ENCODE measurements around the gene CCM2. TPM values are rescaled to one million over a fixed set of nuclear protein-coding genes. Genes with fewer than 3 reads are reported as not detected.
A peak's percentile ranks its signal among the peaks of the same experiment; 100 is the strongest.
"Not testable (repeated sequence)": the region's sequence is repeated elsewhere in the genome, so short reads cannot be mapped to it uniquely, and the experiment has no call there.

Gene CCM2
- total and polyA plus RNA-seq, 7 donors: 33.3 to 110 (median 49.9) TPM

DNA sequence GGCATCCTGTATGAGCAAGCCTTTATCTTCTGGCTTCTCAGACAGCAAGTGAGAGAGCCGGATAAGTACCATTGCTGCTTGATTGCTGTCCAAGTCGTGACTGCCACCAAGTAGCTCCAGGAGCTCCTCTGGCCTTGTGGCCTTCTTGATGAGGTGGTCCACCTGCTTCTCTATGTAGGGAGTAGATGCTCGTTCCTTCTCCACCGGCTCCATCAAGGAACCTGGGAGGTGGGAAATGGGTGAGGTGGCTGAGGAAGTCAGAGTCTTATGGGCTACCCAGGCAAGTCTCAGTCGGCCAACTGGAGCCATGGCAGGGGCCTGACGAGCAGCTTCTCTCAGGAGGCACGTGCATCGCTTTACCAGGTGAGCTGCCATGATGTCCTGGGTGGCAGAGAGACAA, 108.9 kb downstream of the CCM2 start:
- DNase-seq (peak in 1 of 2 donors; percentile 25), ATAC-seq (no peak)
- peaks cover 18 to 55% of the 10 kb centered on the region in 2 donors for H3K36me3 ChIP-seq (ENCODE audit: insufficient read depth in 1 of 2, low read depth in 1 of 2)
- intact Hi-C loops (cut with DNase I): no loop called here
- H3K27ac ChIP-seq: no peak overlapping the region
- TF ChIP-seq, protein P1, sequence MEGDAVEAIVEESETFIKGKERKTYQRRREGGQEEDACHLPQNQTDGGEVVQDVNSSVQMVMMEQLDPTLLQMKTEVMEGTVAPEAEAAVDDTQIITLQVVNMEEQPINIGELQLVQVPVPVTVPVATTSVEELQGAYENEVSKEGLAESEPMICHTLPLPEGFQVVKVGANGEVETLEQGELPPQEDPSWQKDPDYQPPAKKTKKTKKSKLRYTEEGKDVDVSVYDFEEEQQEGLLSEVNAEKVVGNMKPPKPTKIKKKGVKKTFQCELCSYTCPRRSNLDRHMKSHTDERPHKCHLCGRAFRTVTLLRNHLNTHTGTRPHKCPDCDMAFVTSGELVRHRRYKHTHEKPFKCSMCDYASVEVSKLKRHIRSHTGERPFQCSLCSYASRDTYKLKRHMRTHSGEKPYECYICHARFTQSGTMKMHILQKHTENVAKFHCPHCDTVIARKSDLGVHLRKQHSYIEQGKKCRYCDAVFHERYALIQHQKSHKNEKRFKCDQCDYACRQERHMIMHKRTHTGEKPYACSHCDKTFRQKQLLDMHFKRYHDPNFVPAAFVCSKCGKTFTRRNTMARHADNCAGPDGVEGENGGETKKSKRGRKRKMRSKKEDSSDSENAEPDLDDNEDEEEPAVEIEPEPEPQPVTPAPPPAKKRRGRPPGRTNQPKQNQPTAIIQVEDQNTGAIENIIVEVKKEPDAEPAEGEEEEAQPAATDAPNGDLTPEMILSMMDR (IDR thresholded peaks at IDR 0.05): no peak
- 66 to 82% (median 82%) methylated on average over 8 of the region's 8 CpGs for WGBS, 3 donors
- H3K9me3 ChIP-seq: no peaks in the 10 kb centered on the region
- H3K4me1 ChIP-seq: peaks cover 26% of the 10 kb centered on the region
- no peaks in the 10 kb centered on the region for H3K27me3 ChIP-seq (ENCODE audit: insufficient read depth in 3 of 3, low read length in 2 of 3)
- peak overlapping the region; percentile 28 for H3K4me3 ChIP-seq

DNA sequence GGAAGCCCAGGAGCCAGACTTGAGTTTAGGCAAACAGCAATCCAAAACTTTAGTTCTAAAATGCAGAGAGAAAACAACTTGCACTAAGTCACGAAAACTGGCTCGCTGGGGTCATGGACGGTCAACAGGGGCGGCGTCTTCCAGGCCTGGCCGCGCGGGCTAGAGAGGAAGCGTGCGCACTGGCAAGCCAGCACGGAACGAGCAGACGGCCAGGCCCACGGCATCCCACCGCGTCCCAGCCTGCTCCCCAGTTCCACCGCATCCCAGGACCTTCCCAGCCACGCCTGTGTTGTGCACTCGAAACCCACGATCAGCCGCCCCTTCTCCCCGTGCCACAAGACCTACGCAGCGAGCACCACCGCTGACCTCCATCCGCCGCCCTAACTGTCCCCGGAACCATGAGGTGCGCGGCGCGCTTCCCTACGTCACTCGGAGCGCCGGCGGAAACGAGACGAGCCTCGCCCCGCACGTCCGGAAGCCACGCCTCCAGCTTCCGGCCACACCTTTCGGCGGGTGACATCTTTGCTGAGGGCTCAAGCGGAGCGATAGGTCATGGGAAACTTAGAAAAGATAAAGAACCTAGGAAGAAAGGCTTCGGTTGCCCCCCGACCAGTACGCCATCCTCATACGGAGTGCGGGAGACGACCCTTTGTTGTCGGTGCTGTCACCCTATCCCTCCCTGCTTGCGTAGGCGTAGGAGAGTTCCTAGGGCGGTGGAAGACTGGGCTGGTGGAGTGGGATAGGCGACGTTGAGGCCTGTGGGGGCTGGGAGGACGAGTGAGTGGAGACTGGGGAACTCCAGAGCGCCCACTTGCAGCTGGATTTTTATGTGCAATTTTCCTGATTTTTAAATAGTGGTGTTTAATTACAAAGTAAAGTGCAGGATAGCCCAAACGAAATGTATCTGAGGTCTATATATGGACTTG, 111.6 kb downstream of the CCM2 start, which contains the start of gene TBRG4:
TBRG4 (minus strand) TSS at position 400 of the 926 bp plus-strand sequence. CDS start 2,460 bp downstream, outside the sequence.
- DNase-seq (peak; percentile 97 to 98), ATAC-seq (peak; percentile 99)
- Histone ChIP-seq H3K4me3 (peak within 1 kb of the TSS; percentile 90), H3K27me3 (ENCODE audit: insufficient read depth in 3 of 3, low read length in 2 of 3) (no peaks in the 10 kb centered on the region), H3K9me3 (no peaks in the 10 kb centered on the region), H3K27ac (peak within 1 kb of the TSS; percentile 95), H3K4me1 (peaks cover 26% of the 10 kb centered on the region), H3K36me3 (ENCODE audit: insufficient read depth in 1 of 2, low read depth in 1 of 2) (peaks cover 9 to 28% of the 10 kb centered on the region in 2 donors)
- TF ChIP-seq, protein P1 (IDR thresholded peaks at IDR 0.05): peak; percentile 35
- WGBS, 3 donors: 0% methylated on average over 62 to 64 of the region's 64 CpGs
- intact Hi-C loops (cut with DNase I): loop anchor here (5.0 kb wide), 2 partner anchors 109 to 124 kb away; partner anchors contain the start of gene CCM2 (in 2 of the 2)

DNA sequence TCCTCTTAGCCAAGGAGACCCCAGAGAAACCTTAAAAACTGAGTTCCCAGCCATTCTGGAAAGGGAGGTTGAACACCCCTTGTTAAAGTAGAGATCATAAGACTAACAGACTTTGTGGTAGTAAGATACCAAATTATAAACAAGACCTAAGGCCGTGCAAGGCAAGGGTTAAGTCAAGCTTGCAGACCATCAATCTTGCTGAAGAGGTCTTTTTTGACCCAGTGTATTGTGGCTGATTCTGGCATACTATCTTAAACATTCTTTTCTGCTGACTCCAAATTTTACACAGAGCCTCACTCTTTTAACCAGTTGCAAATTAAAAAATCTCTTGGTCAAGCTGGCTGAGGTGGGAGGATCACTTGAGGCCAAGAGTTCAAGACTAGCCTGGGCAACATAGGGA, 112.6 kb downstream of the CCM2 start:
- 85 to 95% (median 94%) methylated on average over 1 of the region's 1 CpG for WGBS, 3 donors
- peaks cover 18% of the 10 kb centered on the region for H3K4me1 ChIP-seq
- H3K9me3 ChIP-seq: no peaks in the 10 kb centered on the region
- DNase-seq: no peak
- peak overlapping the region; percentile 90 for H3K4me3 ChIP-seq
- H3K27ac ChIP-seq: peak overlapping the region; percentile 95
- ATAC-seq: no peak
- intact Hi-C loops (cut with DNase I): loop anchor here (5.0 kb wide), 2 partner anchors 110 to 125 kb away; partner anchors contain the start of gene CCM2 (in 2 of the 2)
- peaks cover 6 to 17% of the 10 kb centered on the region in 2 donors for H3K36me3 ChIP-seq (ENCODE audit: insufficient read depth in 1 of 2, low read depth in 1 of 2)
- TF ChIP-seq, protein P1 (IDR thresholded peaks at IDR 0.05): no peak
- no peaks in the 10 kb centered on the region for H3K27me3 ChIP-seq (ENCODE audit: insufficient read depth in 3 of 3, low read length in 2 of 3)

DNA sequence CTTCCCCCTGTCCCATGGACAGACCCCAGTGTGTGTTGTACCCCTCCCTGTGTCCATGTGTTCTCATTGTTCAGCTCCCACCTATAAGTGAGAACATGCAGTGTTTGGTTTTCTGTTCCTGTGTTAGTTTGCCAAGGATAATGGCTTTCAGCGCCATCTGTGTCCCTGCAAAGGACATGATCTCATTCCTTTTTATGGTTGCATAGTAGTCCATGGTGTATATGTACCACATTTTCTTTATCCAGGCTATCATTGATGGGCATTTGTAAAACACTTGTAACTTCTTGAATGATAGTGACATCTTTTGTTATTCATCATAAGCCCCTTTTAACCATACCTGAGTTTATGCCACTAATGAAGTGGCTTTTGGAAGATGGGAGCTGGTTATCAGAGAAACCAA, 114.3 kb downstream of the CCM2 start:
- DNase-seq; H3K27me3 ChIP-seq (ENCODE audit: insufficient read depth in 3 of 3, low read length in 2 of 3); H3K9me3 ChIP-seq; H3K27ac ChIP-seq; H3K4me1 ChIP-seq; H3K4me3 ChIP-seq; H3K36me3 ChIP-seq (ENCODE audit: insufficient read depth in 1 of 2, low read depth in 1 of 2); ATAC-seq: not testable (repeated sequence)
- intact Hi-C loops (cut with DNase I): loop anchor here (5.0 kb wide), 2 partner anchors 112 to 127 kb away; partner anchors contain the start of gene CCM2 (in 2 of the 2)
- WGBS, 3 donors: 68 to 80% (median 76%) methylated on average over 1 of the region's 1 CpG

DNA sequence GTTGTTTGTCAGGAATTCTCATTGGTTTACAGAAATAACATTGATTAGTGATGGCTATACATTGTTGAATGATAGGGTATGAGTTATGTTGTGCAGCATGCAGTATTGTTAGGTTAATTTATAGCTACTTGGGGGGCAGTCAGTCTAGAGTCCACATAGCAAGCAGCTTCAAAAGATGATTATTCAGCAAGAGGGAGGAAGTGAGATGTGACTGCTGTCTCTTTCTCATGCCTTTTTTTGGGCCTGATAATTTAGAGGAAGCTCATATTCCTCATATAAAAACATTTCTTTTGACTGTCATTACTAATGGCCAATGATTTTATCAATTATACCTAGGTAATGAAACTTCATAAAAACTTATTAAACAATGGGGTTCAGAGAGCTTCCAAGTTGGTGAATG, 114.9 kb downstream of the CCM2 start:
- no peak for DNase-seq
- Histone ChIP-seq H3K9me3 (no peaks in the 10 kb centered on the region), H3K27ac (no peak overlapping the region), H3K4me1 (no peaks in the 10 kb centered on the region), H3K27me3 (ENCODE audit: insufficient read depth in 3 of 3, low read length in 2 of 3) (no peaks in the 10 kb centered on the region), H3K36me3 (ENCODE audit: insufficient read depth in 1 of 2, low read depth in 1 of 2) (no peaks in the 10 kb centered on the region), H3K4me3 (no peak overlapping the region)
- TF ChIP-seq, protein P1 (IDR thresholded peaks at IDR 0.05): no peak
- intact Hi-C loops (cut with DNase I): loop anchor here (5.0 kb wide), 2 partner anchors 113 to 128 kb away; partner anchors contain the start of gene CCM2 (in 2 of the 2)
- no peak for ATAC-seq
